K562 (cell line): ENCODE results near the gene PCMTD2. TPM values are rescaled to one million over a fixed set of nuclear protein-coding genes. Genes with fewer than 3 reads are reported as not detected.

Source experiments
- ARID3B ChIP-seq: fragments of 250-450 bp; sonication (Bioruptor Pico); IDR thresholded peaks from 2 replicates; pipeline ENCODE4 v1.4.0; 2020; ENCODE audit warnings: borderline replicate concordance
- CHAMP1 ChIP-seq: fragments of 450-650 bp; IDR thresholded peaks from 2 replicates; pipeline ENCODE4 v1.6.1; 2016; ENCODE audit warnings: mild to moderate bottlenecking
- CREB3 ChIP-seq: fragments of 450-650 bp; conservative IDR thresholded peaks from 2 replicates; pipeline ENCODE4 v1.6.1; 2016; ENCODE audit warnings: missing genetic modification characterization, low read depth, mild to moderate bottlenecking, missing compliant biosample characterization, moderate library complexity
- HDAC2 ChIP-seq: fragments of 450-650 bp; IDR thresholded peaks from 2 replicates; pipeline ENCODE4 v1.6.1; 2016; ENCODE audit warnings: mild to moderate bottlenecking
- HSF4 ChIP-seq: fragments of 250-450 bp; sonication (Bioruptor Pico); IDR thresholded peaks from 2 replicates; pipeline ENCODE4 v2.1.2; 2022; ENCODE audit warnings: mild to moderate bottlenecking, moderate library complexity, borderline replicate concordance
- KLF10 ChIP-seq: fragments of 250-450 bp; sonication (Bioruptor Pico); IDR thresholded peaks from 2 replicates; pipeline ENCODE4 v1.6.1; 2021; ENCODE audit warnings: matching md5 sums
- MAFG ChIP-seq: fragments of 450-650 bp; conservative IDR thresholded peaks from 2 replicates; pipeline ENCODE4 v1.6.1; 2016; ENCODE audit warnings: missing genetic modification characterization, missing compliant biosample characterization
- MTA2 ChIP-seq: fragments of 450-650 bp; IDR thresholded peaks from 2 replicates; pipeline ENCODE4 v1.6.1; 2016; ENCODE audit warnings: low read depth
- NFYB ChIP-seq: IDR thresholded peaks from 2 replicates; pipeline ENCODE4 v1.6.1; 2011; ENCODE audit warnings: mild to moderate bottlenecking, moderate library complexity; ENCODE audit not compliant: insufficient read length; ENCODE audit errors: extremely low read depth
- SETDB1 ChIP-seq: IDR thresholded peaks from one replicate; pipeline ENCODE4 v1.6.1; 2012; ENCODE audit warnings: low read length, control low read depth, inconsistent platforms
- SIX5 ChIP-seq, 2 experiments: IDR thresholded peaks; 2 replicates each; pipeline ENCODE4 v1.6.1; 2011; ENCODE audit warnings: low read length in 2 of 2, borderline replicate concordance in 1 of 2, low read depth in 1 of 2, mild to moderate bottlenecking in 1 of 2, moderate library complexity in 1 of 2; ENCODE audit not compliant: insufficient read depth in 1 of 2
- SMAD2 ChIP-seq: fragments of 150-350 bp; IDR thresholded peaks from 2 replicates; pipeline ENCODE4 v1.6.1; 2014; ENCODE audit warnings: low read depth, mild to moderate bottlenecking, low read length
- SNRNP70 ChIP-seq: fragments of 200-400 bp; formaldehyde crosslinking; optimal IDR thresholded peaks from 2 replicates; pipeline ENCODE3; 2017; ENCODE audit warnings: low read depth, low read length
- SPI1 ChIP-seq: IDR thresholded peaks from 2 replicates; pipeline ENCODE4 v1.6.1; 2011; ENCODE audit warnings: low read depth, low read length, control low read depth, borderline replicate concordance
- XRCC4 ChIP-seq: IDR thresholded peaks from one replicate; pipeline ENCODE4 v1.6.1; 2011; ENCODE audit not compliant: insufficient read depth, insufficient read length; ENCODE audit errors: extremely low read depth
- ZBTB49 ChIP-seq: sonication (generic); formaldehyde crosslinking; IDR thresholded peaks from 2 replicates; pipeline ENCODE4 v1.8.0; 2022; ENCODE audit warnings: missing genetic modification reagents, mild to moderate bottlenecking, borderline replicate concordance
- ZFP36 ChIP-seq: fragments of 150-350 bp; IDR thresholded peaks from 2 replicates; pipeline ENCODE4 v1.6.1; 2018; ENCODE audit warnings: low read length, low read depth; ENCODE audit not compliant: partially characterized antibody
- ZNF445 ChIP-seq: fragments of 250-450 bp; sonication (Bioruptor Pico); IDR thresholded peaks from 2 replicates; pipeline ENCODE4 v1.4.0; 2020; ENCODE audit warnings: low read depth, mild to moderate bottlenecking, moderate library complexity
- polyA plus RNA-seq, 8 experiments: library from polyadenylated mRNA; depleted of rRNA in 4 of 8; stranded (reverse) in 5 of 8; unstranded in 3 of 8; fragments of >200 nt; fragmentation: Nextera tagmentation in 2 of 8; fragmentation: Illumina TruSeq in 1 of 8; extraction: Ambion mirVana in 2 of 8; extraction: Trizol in 1 of 8; gene quantifications; 2 replicates each; pipeline versions ENCODE4 v1.2.1 to v1.2.3, GENCODE V29; 2011 to 2014; ENCODE audit warnings: inconsistent platforms in 1 of 8, missing spikeins in 1 of 8
- total RNA-seq, 7 experiments: library from RNA; depleted of rRNA in 6 of 7; stranded (reverse); fragments of >200 nt in 6 of 7; fragmentation: Illumina TruSeq in 2 of 7; extraction: Trizol in 2 of 7; gene quantifications; 2 replicates each; pipeline versions ENCODE4 v1.2.1 to v1.2.3, GENCODE V29; 2011 to 2021; ENCODE audit warnings: low replicate concordance in 1 of 7
- TF ChIP-seq, protein P1 (sequence below): fragments of 450-650 bp; IDR thresholded peaks from 2 replicates; pipeline ENCODE4 v1.6.1; 2017; ENCODE audit warnings: mild to moderate bottlenecking, moderate library complexity

Gene PCMTD2
- total and polyA plus RNA-seq, 9 of the 15 experiments (the other 6 are each of a cell fraction or from before 2014, with no cell fraction given): 11.3 to 49.3 (median 28.4) TPM

GRCh38 chr20:64220891-64221527, 34.5 kb upstream of the PCMTD2 start (continued):
- TF ChIP-seq CHAMP1 (peak; percentile 41; the same call in 1 of the 2 replicates), MTA2 (peak; percentile 94), XRCC4 (no peak), SIX5 (IDR thresholded peaks at IDR 0.05; ENCODE audit: borderline replicate concordance in 1 of 2, insufficient read depth in 1 of 2, low read depth in 1 of 2, low read length in 2 of 2) (no peak), ARID3B (CRISPR knock-in tag) (no peak), ZFP36 (no peak), SMAD2 (no peak), ZNF445 (no peak), HSF4 (CRISPR knock-in tag) (no peak), SPI1 (no peak), HDAC2 (peak; percentile 98), MAFG (no peak), SETDB1 (no peak), ZBTB49 (no peak), NFYB (no peak), SNRNP70 (no peak), CREB3 (tag) (peak; percentile 78), KLF10 (no peak)
- TF ChIP-seq, protein P1, sequence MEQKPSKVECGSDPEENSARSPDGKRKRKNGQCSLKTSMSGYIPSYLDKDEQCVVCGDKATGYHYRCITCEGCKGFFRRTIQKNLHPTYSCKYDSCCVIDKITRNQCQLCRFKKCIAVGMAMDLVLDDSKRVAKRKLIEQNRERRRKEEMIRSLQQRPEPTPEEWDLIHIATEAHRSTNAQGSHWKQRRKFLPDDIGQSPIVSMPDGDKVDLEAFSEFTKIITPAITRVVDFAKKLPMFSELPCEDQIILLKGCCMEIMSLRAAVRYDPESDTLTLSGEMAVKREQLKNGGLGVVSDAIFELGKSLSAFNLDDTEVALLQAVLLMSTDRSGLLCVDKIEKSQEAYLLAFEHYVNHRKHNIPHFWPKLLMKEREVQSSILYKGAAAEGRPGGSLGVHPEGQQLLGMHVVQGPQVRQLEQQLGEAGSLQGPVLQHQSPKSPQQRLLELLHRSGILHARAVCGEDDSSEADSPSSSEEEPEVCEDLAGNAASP: no peak
